NCI-H2029 (cell line): ENCODE measurements around the gene TSPYL6.
"Not testable (repeated sequence)": the region's sequence is repeated elsewhere in the genome, so short reads cannot be mapped to it uniquely, and the experiment has no call there.

Experiments used
- DNase-seq: peaks from one replicate; lab custom pipeline; 2025; lab: John Stamatoyannopoulos, UW

TSPYL6 gene

GRCh38 chr2:54256091-54256694 is at the start of gene TSPYL6:
Gene TSPYL6 (minus strand): TSS chr2:54256229. CDS start chr2:54256151, 78 bp downstream.
- DNase-seq = no peak

GRCh38 chr2:54303631-54304030 is 47.6 kb upstream of the TSPYL6 start:
- DNase-seq = no peak

GRCh38 chr2:54298514-54298913 is 42.5 kb upstream of the TSPYL6 start:
- no peak for DNase-seq

- no peak for DNase-seq
Measured at GRCh38 chr2:54295911-54296310, 39.9 kb upstream of the TSPYL6 start.

GRCh38 chr2:54294665-54295064 is 38.6 kb upstream of the TSPYL6 start:
- not testable (repeated sequence) for DNase-seq

GRCh38 chr2:54290356-54291025 is 34.5 kb upstream of the TSPYL6 start:
- no peak for DNase-seq

GRCh38 chr2:54289917-54290316 is 33.9 kb upstream of the TSPYL6 start:
- no peak for DNase-seq

GRCh38 chr2:54287532-54287931 is 31.5 kb upstream of the TSPYL6 start:
- no peak for DNase-seq

GRCh38 chr2:54285451-54285850 is 29.4 kb upstream of the TSPYL6 start:
- DNase-seq = no peak

GRCh38 chr2:54284826-54285225 is 28.8 kb upstream of the TSPYL6 start:
- DNase-seq = no peak

- DNase-seq = no peak
Measured at GRCh38 chr2:54279385-54279784, 23.4 kb upstream of the TSPYL6 start.

- DNase-seq = no peak
Measured at GRCh38 chr2:54275541-54275940, 19.5 kb upstream of the TSPYL6 start.

GRCh38 chr2:54274781-54275242 is 18.8 kb upstream of the TSPYL6 start:
- peak; percentile 46 for DNase-seq

GRCh38 chr2:54271843-54272627 is 16.0 kb upstream of the TSPYL6 start:
- DNase-seq = no peak

GRCh38 chr2:54271189-54271588 is 15.2 kb upstream of the TSPYL6 start:
- DNase-seq = no peak

- peak; percentile 40 for DNase-seq
Measured at GRCh38 chr2:54267577-54267976, 11.5 kb upstream of the TSPYL6 start.

- not testable (repeated sequence) for DNase-seq
Measured at GRCh38 chr2:54265081-54265480, 9.1 kb upstream of the TSPYL6 start.

GRCh38 chr2:54262015-54262765 is 6.2 kb upstream of the TSPYL6 start:
- no peak for DNase-seq

GRCh38 chr2:54261537-54261936 is 5.5 kb upstream of the TSPYL6 start:
- DNase-seq = no peak

- DNase-seq = no peak
Measured at GRCh38 chr2:54260241-54260595, 4.2 kb upstream of the TSPYL6 start.

GRCh38 chr2:54259413-54260240 is 3.6 kb upstream of the TSPYL6 start:
- no peak for DNase-seq
